ENCODE measurements around the gene MTHFD2. TPM values are rescaled to one million over a fixed set of nuclear protein-coding genes. Genes with fewer than 3 reads are reported as not detected.

The MTHFD2 gene
- polyA plus RNA-seq, 1 experiment = 282 TPM

DNA sequence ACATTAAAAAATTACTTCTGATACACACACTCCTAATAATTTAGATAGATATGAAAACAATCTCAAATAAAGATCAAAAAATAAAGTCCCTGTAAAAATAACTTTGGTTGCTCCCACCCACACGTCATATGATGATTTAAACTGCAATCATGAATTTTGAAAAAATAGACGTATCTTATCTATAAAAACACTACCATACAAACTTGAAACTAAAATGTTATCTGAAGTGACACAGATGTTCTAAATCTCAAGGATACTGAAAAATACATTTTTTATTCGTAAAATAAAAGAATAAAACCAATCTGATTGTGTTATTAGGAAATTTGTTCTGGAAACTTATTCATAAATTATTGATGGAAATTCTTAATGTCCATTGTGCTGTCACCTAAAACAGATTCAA lies 42.6 kb upstream of the MTHFD2 start:
- POLR2A ChIA-PET = no interaction called here
- H3K36me3 ChIP-seq (ENCODE audit: control insufficient read depth, insufficient read depth, low read length) = peaks cover 7% of the 10 kb centered on the region
- CTCF ChIA-PET = no interaction called here
- no peaks in the 10 kb centered on the region for H3K27me3 ChIP-seq (ENCODE audit: control insufficient read depth, insufficient read depth, low read length)
- DNase-seq (ENCODE audit: low read depth) = no peak
- TF ChIP-seq, protein P1, sequence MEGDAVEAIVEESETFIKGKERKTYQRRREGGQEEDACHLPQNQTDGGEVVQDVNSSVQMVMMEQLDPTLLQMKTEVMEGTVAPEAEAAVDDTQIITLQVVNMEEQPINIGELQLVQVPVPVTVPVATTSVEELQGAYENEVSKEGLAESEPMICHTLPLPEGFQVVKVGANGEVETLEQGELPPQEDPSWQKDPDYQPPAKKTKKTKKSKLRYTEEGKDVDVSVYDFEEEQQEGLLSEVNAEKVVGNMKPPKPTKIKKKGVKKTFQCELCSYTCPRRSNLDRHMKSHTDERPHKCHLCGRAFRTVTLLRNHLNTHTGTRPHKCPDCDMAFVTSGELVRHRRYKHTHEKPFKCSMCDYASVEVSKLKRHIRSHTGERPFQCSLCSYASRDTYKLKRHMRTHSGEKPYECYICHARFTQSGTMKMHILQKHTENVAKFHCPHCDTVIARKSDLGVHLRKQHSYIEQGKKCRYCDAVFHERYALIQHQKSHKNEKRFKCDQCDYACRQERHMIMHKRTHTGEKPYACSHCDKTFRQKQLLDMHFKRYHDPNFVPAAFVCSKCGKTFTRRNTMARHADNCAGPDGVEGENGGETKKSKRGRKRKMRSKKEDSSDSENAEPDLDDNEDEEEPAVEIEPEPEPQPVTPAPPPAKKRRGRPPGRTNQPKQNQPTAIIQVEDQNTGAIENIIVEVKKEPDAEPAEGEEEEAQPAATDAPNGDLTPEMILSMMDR (IDR thresholded peaks at IDR 0.05; ENCODE audit: insufficient read depth, low read depth, low read length) = no peak
- H3K4me3 ChIP-seq (ENCODE audit: low read depth, low read length) = no peak overlapping the region

DNA sequence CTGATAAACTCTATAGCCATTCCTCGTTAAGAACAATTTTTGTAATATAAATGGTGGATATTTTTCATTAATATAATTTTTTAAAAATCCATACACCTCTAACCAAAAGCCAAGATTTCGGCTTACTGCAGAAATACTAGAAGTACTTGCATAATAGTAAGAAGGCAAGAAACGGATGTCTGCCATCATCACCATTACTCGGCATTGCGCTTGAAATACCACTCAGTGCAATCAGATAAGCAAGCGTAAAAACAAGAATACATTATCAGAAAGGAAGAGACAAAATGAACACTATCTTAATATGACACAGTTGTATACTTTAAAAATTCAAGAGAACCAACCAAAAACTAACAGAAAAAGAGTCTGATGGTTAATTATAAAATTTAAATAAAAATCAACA lies 35.5 kb upstream of the MTHFD2 start:
- TF ChIP-seq, protein P1 (IDR thresholded peaks at IDR 0.05; ENCODE audit: insufficient read depth, low read depth, low read length) = no peak
- no peak for DNase-seq (ENCODE audit: low read depth)
- CTCF ChIA-PET = interaction anchor here (1.1 kb wide), 1 partner anchor 36 kb away, joined by 4 read pairs; the partner anchor contains the start of gene MTHFD2
- Histone ChIP-seq H3K27me3 (ENCODE audit: control insufficient read depth, insufficient read depth, low read length) (no peaks in the 10 kb centered on the region), H3K36me3 (ENCODE audit: control insufficient read depth, insufficient read depth, low read length) (peaks cover 12% of the 10 kb centered on the region), H3K4me3 (ENCODE audit: low read depth, low read length) (no peak overlapping the region)
- POLR2A ChIA-PET = no interaction called here

- POLR2A ChIA-PET = no interaction called here
- Histone ChIP-seq H3K4me3 (ENCODE audit: low read depth, low read length) (no peak overlapping the region), H3K27me3 (ENCODE audit: control insufficient read depth, insufficient read depth, low read length) (no peaks in the 10 kb centered on the region), H3K36me3 (ENCODE audit: control insufficient read depth, insufficient read depth, low read length) (peaks cover 15% of the 10 kb centered on the region)
- TF ChIP-seq, protein P1 (IDR thresholded peaks at IDR 0.05; ENCODE audit: insufficient read depth, low read depth, low read length) = no peak
- DNase-seq (ENCODE audit: low read depth) = no peak
- CTCF ChIA-PET = no interaction called here
Observed at GRCh38 chr2:74164761-74165160, 33.7 kb upstream of the MTHFD2 start.

GRCh38 chr2:74168739-74169138 lies 29.7 kb upstream of the MTHFD2 start:
- no peak for DNase-seq (ENCODE audit: low read depth)
- CTCF ChIA-PET = interaction anchor here (1.6 to 2.9 kb wide), 2 partner anchors 9 to 17 kb away, joined by 7 to 10 read pairs; partner anchors contain the start of gene MOB1A
- POLR2A ChIA-PET = no interaction called here

GRCh38 chr2:74174909-74175308 lies 23.5 kb upstream of the MTHFD2 start:
- TF ChIP-seq, protein P1 (IDR thresholded peaks at IDR 0.05; ENCODE audit: insufficient read depth, low read depth, low read length) = no peak
- DNase-seq (ENCODE audit: low read depth) = no peak
- Histone ChIP-seq H3K27me3 (ENCODE audit: control insufficient read depth, insufficient read depth, low read length) (no peaks in the 10 kb centered on the region), H3K36me3 (ENCODE audit: control insufficient read depth, insufficient read depth, low read length) (peaks cover 2% of the 10 kb centered on the region), H3K4me3 (ENCODE audit: low read depth, low read length) (no peak overlapping the region)
- ChIA-PET CTCF (interaction anchor here (0.5 to 1.1 kb wide), 2 partner anchors 22 to 351 kb away, joined by 3 read pairs; no protein-coding TSS in a partner anchor), POLR2A (no interaction called here)

More at GRCh38 chr2:74168739-74169138, 29.7 kb upstream of the MTHFD2 start:
- no peaks in the 10 kb centered on the region for H3K27me3 ChIP-seq (ENCODE audit: control insufficient read depth, insufficient read depth, low read length)
- H3K36me3 ChIP-seq (ENCODE audit: control insufficient read depth, insufficient read depth, low read length) = peaks cover 13% of the 10 kb centered on the region
- no peak overlapping the region for H3K4me3 ChIP-seq (ENCODE audit: low read depth, low read length)
- TF ChIP-seq, protein P1 (IDR thresholded peaks at IDR 0.05; ENCODE audit: insufficient read depth, low read depth, low read length) = no peak

All from BJ (cell line).